ENCODE data around the gene POLRMT.

DNA sequence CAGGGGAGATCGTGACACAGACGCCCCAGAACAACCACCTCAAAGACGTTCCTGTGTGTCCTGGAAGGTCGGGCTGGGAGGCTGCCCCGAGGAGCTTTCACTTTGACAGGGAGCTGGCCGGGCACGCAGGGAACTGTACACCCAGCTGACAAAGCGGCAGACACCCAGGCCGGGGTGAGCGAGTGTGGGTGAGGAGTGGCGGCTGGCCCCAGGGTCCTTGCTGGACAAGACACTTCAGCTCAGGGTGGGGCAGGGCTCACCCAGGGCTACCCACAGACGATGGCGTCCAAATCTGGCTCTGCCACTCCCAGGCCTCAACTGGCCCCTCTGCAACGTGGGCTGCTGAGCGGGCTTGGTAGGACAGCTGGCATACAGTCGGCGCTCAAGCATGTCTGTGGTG, 8.4 kb upstream of the POLRMT start:
- TF ChIP-seq EZH2 (IDR thresholded peaks at IDR 0.05; ENCODE audit: low read length) = no peak
- TF ChIP-seq, protein P1, sequence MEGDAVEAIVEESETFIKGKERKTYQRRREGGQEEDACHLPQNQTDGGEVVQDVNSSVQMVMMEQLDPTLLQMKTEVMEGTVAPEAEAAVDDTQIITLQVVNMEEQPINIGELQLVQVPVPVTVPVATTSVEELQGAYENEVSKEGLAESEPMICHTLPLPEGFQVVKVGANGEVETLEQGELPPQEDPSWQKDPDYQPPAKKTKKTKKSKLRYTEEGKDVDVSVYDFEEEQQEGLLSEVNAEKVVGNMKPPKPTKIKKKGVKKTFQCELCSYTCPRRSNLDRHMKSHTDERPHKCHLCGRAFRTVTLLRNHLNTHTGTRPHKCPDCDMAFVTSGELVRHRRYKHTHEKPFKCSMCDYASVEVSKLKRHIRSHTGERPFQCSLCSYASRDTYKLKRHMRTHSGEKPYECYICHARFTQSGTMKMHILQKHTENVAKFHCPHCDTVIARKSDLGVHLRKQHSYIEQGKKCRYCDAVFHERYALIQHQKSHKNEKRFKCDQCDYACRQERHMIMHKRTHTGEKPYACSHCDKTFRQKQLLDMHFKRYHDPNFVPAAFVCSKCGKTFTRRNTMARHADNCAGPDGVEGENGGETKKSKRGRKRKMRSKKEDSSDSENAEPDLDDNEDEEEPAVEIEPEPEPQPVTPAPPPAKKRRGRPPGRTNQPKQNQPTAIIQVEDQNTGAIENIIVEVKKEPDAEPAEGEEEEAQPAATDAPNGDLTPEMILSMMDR (optimal IDR thresholded peaks at IDR 0.05 in 1 of 3, IDR thresholded peaks at IDR 0.05 in 1 of 3, conservative IDR thresholded peaks at IDR 0.05 in 1 of 3; ENCODE audit: extremely low read depth in 1 of 3, insufficient read depth in 2 of 3, low read length in 3 of 3) = no peak
